GM12891 (cell line): ENCODE results near the gene ATCAY.

Experiments
- PAX5 ChIP-seq: IDR thresholded peaks from 2 replicates; pipeline ENCODE4 v1.6.1; 2011; ENCODE audit warnings: low read length, moderate library complexity, mild to moderate bottlenecking; ENCODE audit not compliant: insufficient read depth, severe bottlenecking
- POLR2A ChIP-seq: IDR thresholded peaks from 2 replicates; pipeline ENCODE4 v1.6.1; 2011; ENCODE audit warnings: low read depth, low read length, control low read depth
- POLR2AphosphoS5 ChIP-seq: IDR thresholded peaks from 2 replicates; pipeline ENCODE4 v1.6.1; 2011; ENCODE audit warnings: low read depth, low read length, control low read depth

- no peak for TF ChIP-seq POLR2AphosphoS5
- no peak for TF ChIP-seq PAX5
- TF ChIP-seq POLR2A, result no peak
Measured at GRCh38 chr19:3851254-3852176, 29.0 kb upstream of the ATCAY start.
